Small intestine (tissue), 7 donors: ENCODE results near the gene GPR17. TPM values are rescaled to one million over a fixed set of nuclear protein-coding genes. Genes with fewer than 3 reads are reported as not detected.

Experiments used
- DNase-seq, 2 donors: peaks; one replicate each; pipeline versions ENCODE4 v3.0.0 to v3.0.0-alpha.2; 2013
- FAIRE-seq: peaks from 2 replicates; lab custom pipeline; 2012; peaks lifted over from hg19 to GRCh38; lab: Jason Lieb, UNC
- H3K27ac ChIP-seq, 3 donors: one replicate each; pipeline ENCODE4 v1.5.1; 2013; ENCODE audit warnings: low read length in 2 of 3, mild to moderate bottlenecking in 2 of 3, control low read depth in 1 of 3, inconsistent platforms in 1 of 3, low read depth in 1 of 3, moderate library complexity in 1 of 3
- H3K27me3 ChIP-seq, 3 donors: one replicate each; pipeline ENCODE4 v1.6.1; 2013; ENCODE audit warnings: low read length in 3 of 3, inconsistent platforms in 1 of 3; ENCODE audit not compliant: control insufficient read depth in 3 of 3, insufficient read depth in 3 of 3
- H3K36me3 ChIP-seq, 3 donors: one replicate each; pipeline ENCODE4 v1.6.1; 2013; ENCODE audit warnings: low read length in 3 of 3, inconsistent platforms in 1 of 3, low read depth in 1 of 3, mild to moderate bottlenecking in 1 of 3, moderate library complexity in 1 of 3; ENCODE audit not compliant: control insufficient read depth in 3 of 3, insufficient read depth in 2 of 3
- H3K4me1 ChIP-seq, 3 donors: one replicate each; pipeline ENCODE4 v1.6.1; 2013; ENCODE audit warnings: low read length in 2 of 3, inconsistent platforms in 1 of 3, low read depth in 1 of 3, mild to moderate bottlenecking in 1 of 3, moderate library complexity in 1 of 3; ENCODE audit not compliant: control insufficient read depth in 3 of 3, insufficient read depth in 2 of 3
- H3K4me3 ChIP-seq, 3 donors: one replicate each; pipeline ENCODE4 v1.5.1; 2013; ENCODE audit warnings: low read length in 3 of 3, control low read depth in 1 of 3, inconsistent platforms in 1 of 3, low read depth in 1 of 3, mild to moderate bottlenecking in 1 of 3, moderate library complexity in 1 of 3
- H3K9me3 ChIP-seq, 2 donors: one replicate each; pipeline ENCODE4 v1.6.1; 2013; ENCODE audit warnings: low read depth in 1 of 2, low read length in 1 of 2; ENCODE audit not compliant: control insufficient read depth in 2 of 2, insufficient read depth in 1 of 2
- WGBS, 3 donors: extraction: QIAGEN DNeasy Blood & Tissue Kit; methylation state at CpG; one replicate each; pipeline ENCODE4 v1.1.7; 2013; 5-methylcytosine and 5-hydroxymethylcytosine counted together
- polyA plus RNA-seq, 4 donors: library from polyadenylated mRNA; stranded (reverse) in 3 of 4; unstranded in 1 of 4; fragments of 200-250 nt in 3 of 4; fragments of 120-200 nt in 1 of 4; gene quantifications; one replicate each; pipeline versions ENCODE4 v1.2.1 to v1.2.3, GENCODE V29; 2013
- donor health status: healthy with polysubstance abuse.
- donor health status: control.
- donor health status: control.
- donor health status: Bipolar disorder and iron deficiency.
- donor health status: healthy.

Gene GPR17
- polyA plus RNA-seq, 4 donors, result 0.18 to 0.56 TPM; not detected in 2

GRCh38 chr2:127676906-127677305 is 31.0 kb downstream of the GPR17 start:
- H3K36me3 ChIP-seq, result no peaks in the 10 kb centered on the region
- H3K4me1 ChIP-seq, result peaks cover 0 to 5% (median 0%) of the 10 kb centered on the region in 3 donors
- no peaks in the 10 kb centered on the region for H3K9me3 ChIP-seq
- 75 to 89% (median 78%) methylated on average over 2 of the region's 2 CpGs for WGBS, 3 donors
- H3K27ac ChIP-seq, result no peak overlapping the region
- DNase-seq (no peak), FAIRE-seq (no peak)
- peaks cover 0 to 79% (median 0%) of the 10 kb centered on the region in 3 donors for H3K27me3 ChIP-seq
- no peak overlapping the region for H3K4me3 ChIP-seq

- no peak for FAIRE-seq
- no peak for DNase-seq
These were observed 32.6 kb downstream of the GPR17 start for GRCh38 chr2:127678531-127678930.

GRCh38 chr2:127678991-127679390 is 33.0 kb downstream of the GPR17 start:
- Histone ChIP-seq H3K4me3 (no peak overlapping the region), H3K9me3 (no peaks in the 10 kb centered on the region), H3K36me3 (no peaks in the 10 kb centered on the region), H3K27me3 (peaks cover 0 to 60% (median 0%) of the 10 kb centered on the region in 3 donors), H3K27ac (no peak overlapping the region), H3K4me1 (peaks cover 0 to 5% (median 0%) of the 10 kb centered on the region in 3 donors)
- DNase-seq, result no peak
- no peak for FAIRE-seq
- WGBS, 3 donors, result 78 to 88% (median 84%) methylated on average over 6 of the region's 6 CpGs

More at GRCh38 chr2:127678531-127678930, 32.6 kb downstream of the GPR17 start:
- no peaks in the 10 kb centered on the region for H3K36me3 ChIP-seq
- no peaks in the 10 kb centered on the region for H3K9me3 ChIP-seq
- 32 to 68% (median 38%) methylated on average over 10 of the region's 10 CpGs for WGBS, 3 donors
- H3K27me3 ChIP-seq, result peaks cover 0 to 65% (median 0%) of the 10 kb centered on the region in 3 donors
- H3K27ac ChIP-seq, result no peak overlapping the region
- H3K4me1 ChIP-seq, result peaks cover 0 to 5% (median 0%) of the 10 kb centered on the region in 3 donors
- H3K4me3 ChIP-seq, result no peak overlapping the region

GRCh38 chr2:127679680-127680361 is 33.9 kb downstream of the GPR17 start:
- WGBS, 3 donors, result 87 to 90% (median 89%) methylated on average over 15 of the region's 15 CpGs
- no peak for DNase-seq

GRCh38 chr2:127680706-127681287 is 34.8 kb downstream of the GPR17 start:
- no peak overlapping the region for H3K27ac ChIP-seq
- H3K4me3 ChIP-seq, result no peak overlapping the region
- no peaks in the 10 kb centered on the region for H3K36me3 ChIP-seq
- H3K9me3 ChIP-seq, result no peaks in the 10 kb centered on the region
- 78 to 87% (median 81%) methylated on average over 19 of the region's 19 CpGs for WGBS, 3 donors
- FAIRE-seq (no peak), DNase-seq (no peak)
- H3K4me1 ChIP-seq, result no peaks in the 10 kb centered on the region
- peaks cover 0 to 45% (median 0%) of the 10 kb centered on the region in 3 donors for H3K27me3 ChIP-seq

More at GRCh38 chr2:127679680-127680361, 33.9 kb downstream of the GPR17 start:
- Histone ChIP-seq H3K4me3 (no peak overlapping the region), H3K36me3 (no peaks in the 10 kb centered on the region), H3K27ac (no peak overlapping the region), H3K27me3 (peaks cover 0 to 52% (median 0%) of the 10 kb centered on the region in 3 donors), H3K9me3 (no peaks in the 10 kb centered on the region), H3K4me1 (no peaks in the 10 kb centered on the region)
- no peak for FAIRE-seq

- no peak overlapping the region for H3K27ac ChIP-seq
- no peaks in the 10 kb centered on the region for H3K36me3 ChIP-seq
- H3K4me3 ChIP-seq, result no peak overlapping the region
- no peak for DNase-seq
- H3K27me3 ChIP-seq, result peaks cover 0 to 40% (median 0%) of the 10 kb centered on the region in 3 donors
- H3K4me1 ChIP-seq, result no peaks in the 10 kb centered on the region
- 51 to 54% (median 52%) methylated on average over 25 of the region's 25 CpGs for WGBS, 3 donors
- no peak for FAIRE-seq
- H3K9me3 ChIP-seq, result no peaks in the 10 kb centered on the region
These were observed 35.4 kb downstream of the GPR17 start for GRCh38 chr2:127681288-127681804.

- peaks cover 0 to 31% (median 0%) of the 10 kb centered on the region in 3 donors for H3K27me3 ChIP-seq
- H3K4me3 ChIP-seq, result no peak overlapping the region
- no peaks in the 10 kb centered on the region for H3K36me3 ChIP-seq
- 85 to 88% (median 88%) methylated on average over 6 of the region's 6 CpGs for WGBS, 3 donors
- no peak for DNase-seq
- H3K4me1 ChIP-seq, result no peaks in the 10 kb centered on the region
- H3K9me3 ChIP-seq, result no peaks in the 10 kb centered on the region
- no peak overlapping the region for H3K27ac ChIP-seq
- FAIRE-seq, result no peak
These were observed 36.3 kb downstream of the GPR17 start for GRCh38 chr2:127681976-127682857.

GRCh38 chr2:127683056-127683455 is 37.1 kb downstream of the GPR17 start:
- no peak overlapping the region for H3K27ac ChIP-seq
- FAIRE-seq, result no peak

More at GRCh38 chr2:127683056-127683455, 37.1 kb downstream of the GPR17 start:
- Histone ChIP-seq H3K4me1 (no peaks in the 10 kb centered on the region), H3K36me3 (no peaks in the 10 kb centered on the region), H3K4me3 (no peak overlapping the region), H3K9me3 (no peaks in the 10 kb centered on the region), H3K27me3 (peaks cover 0 to 24% (median 0%) of the 10 kb centered on the region in 3 donors)
- DNase-seq, result no peak
